ENCODE data around the gene IGSF3.

- TF ChIP-seq CTCF (optimal IDR thresholded peaks at IDR 0.05 in 1 of 3, IDR thresholded peaks at IDR 0.05 in 1 of 3, conservative IDR thresholded peaks at IDR 0.05 in 1 of 3; ENCODE audit: extremely low read depth in 1 of 3, insufficient read depth in 2 of 3, low read length in 3 of 3) (peak in 2 of 3 experiments; percentile 10 to 15), EZH2 (IDR thresholded peaks at IDR 0.05; ENCODE audit: low read length) (no peak)
Observed at GRCh38 chr1:116556289-116557006, 111.1 kb downstream of the IGSF3 start.

Measured in keratinocyte (primary cell).